HuH-7 (cell line): Measurements from ENCODE around the gene ZBTB20.
A peak's percentile ranks its signal among the peaks of the same experiment; 100 is the strongest.

ENCODE experiments used
- DNase-seq: peaks from one replicate; pipeline ENCODE4 v3.0.0; 2011; ENCODE audit warnings: low spot score

Gene ZBTB20

GRCh38 chr3:114364806-114365654, 782.1 kb downstream of the ZBTB20 start:
- no peak for DNase-seq

GRCh38 chr3:114363554-114364202, 783.4 kb downstream of the ZBTB20 start:
- no peak for DNase-seq

- DNase-seq = peak; percentile 39
Observed at GRCh38 chr3:114362815-114363214, 784.3 kb downstream of the ZBTB20 start.

GRCh38 chr3:114361391-114361790, 785.7 kb downstream of the ZBTB20 start:
- no peak for DNase-seq

- DNase-seq = no peak
Observed at GRCh38 chr3:114356525-114356924, 790.6 kb downstream of the ZBTB20 start.

GRCh38 chr3:114356066-114356465, 791.0 kb downstream of the ZBTB20 start:
- no peak for DNase-seq

GRCh38 chr3:114355653-114356052, 791.4 kb downstream of the ZBTB20 start:
- no peak for DNase-seq

- no peak for DNase-seq
Observed at GRCh38 chr3:114351822-114352145, 795.3 kb downstream of the ZBTB20 start.

- DNase-seq = no peak
Observed at GRCh38 chr3:114351123-114351821, 795.8 kb downstream of the ZBTB20 start.

- no peak for DNase-seq
Observed at GRCh38 chr3:114350690-114351089, 796.4 kb downstream of the ZBTB20 start.

GRCh38 chr3:114350271-114350670, 796.8 kb downstream of the ZBTB20 start:
- no peak for DNase-seq

GRCh38 chr3:114344492-114344891, 802.6 kb downstream of the ZBTB20 start:
- no peak for DNase-seq

- DNase-seq = no peak
Observed at GRCh38 chr3:114338651-114339357, 808.3 kb downstream of the ZBTB20 start.

- no peak for DNase-seq
Observed at GRCh38 chr3:114336857-114337256, 810.2 kb downstream of the ZBTB20 start.

GRCh38 chr3:114336122-114336697, 810.9 kb downstream of the ZBTB20 start:
- no peak for DNase-seq

- no peak for DNase-seq
Observed at GRCh38 chr3:114333923-114334240, 813.2 kb downstream of the ZBTB20 start.

GRCh38 chr3:114333180-114333922, 813.7 kb downstream of the ZBTB20 start:
- DNase-seq = no peak

GRCh38 chr3:114332342-114333179, 814.5 kb downstream of the ZBTB20 start:
- no peak for DNase-seq

- no peak for DNase-seq
Observed at GRCh38 chr3:114331710-114332109, 815.4 kb downstream of the ZBTB20 start.

- DNase-seq = no peak
Observed at GRCh38 chr3:114331007-114331406, 816.1 kb downstream of the ZBTB20 start.

- DNase-seq = no peak
Observed at GRCh38 chr3:114329823-114330222, 817.3 kb downstream of the ZBTB20 start.
